ENCODE measurements around the gene CD46.
"Not testable (repeated sequence)": the region's sequence is repeated elsewhere in the genome, so short reads cannot be mapped to it uniquely, and the experiment has no call there.

The CD46 gene

DNA sequence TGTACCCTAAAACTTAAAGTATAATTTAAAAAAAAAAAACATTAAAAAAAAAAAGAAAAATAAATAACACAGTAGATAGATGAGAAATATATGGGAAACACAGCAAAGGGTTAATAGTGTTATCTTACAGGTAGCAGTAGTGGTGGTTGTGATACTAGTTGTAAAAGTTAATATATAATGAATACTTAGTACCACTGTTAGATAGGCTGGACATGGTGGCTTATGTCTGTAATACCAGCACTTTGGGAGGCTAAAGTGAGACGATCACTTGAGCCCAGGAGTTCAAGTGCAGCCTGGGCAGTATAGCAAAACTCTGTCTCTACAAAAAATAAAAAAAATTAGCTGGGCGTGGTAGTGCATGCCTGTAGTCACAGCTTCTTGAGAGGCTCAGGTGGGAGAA, 32.6 kb upstream of the CD46 start:
- DNase-seq (ENCODE audit: extremely low spot score) = no peak
- ChIA-PET CTCF (interaction anchor here (0.8 to 1.3 kb wide), 2 partner anchors 8 to 79 kb away, joined by 3 to 5 read pairs; no protein-coding TSS in a partner anchor), POLR2A (interaction anchor here (0.6 kb wide), 1 partner anchor 45 kb away, joined by 4 read pairs; no protein-coding TSS in a partner anchor)
- no peak for TF ChIP-seq CTCF (IDR thresholded peaks at IDR 0.05; ENCODE audit: control extremely low read depth, extremely low read depth, low read depth, missing control alignments)

DNA sequence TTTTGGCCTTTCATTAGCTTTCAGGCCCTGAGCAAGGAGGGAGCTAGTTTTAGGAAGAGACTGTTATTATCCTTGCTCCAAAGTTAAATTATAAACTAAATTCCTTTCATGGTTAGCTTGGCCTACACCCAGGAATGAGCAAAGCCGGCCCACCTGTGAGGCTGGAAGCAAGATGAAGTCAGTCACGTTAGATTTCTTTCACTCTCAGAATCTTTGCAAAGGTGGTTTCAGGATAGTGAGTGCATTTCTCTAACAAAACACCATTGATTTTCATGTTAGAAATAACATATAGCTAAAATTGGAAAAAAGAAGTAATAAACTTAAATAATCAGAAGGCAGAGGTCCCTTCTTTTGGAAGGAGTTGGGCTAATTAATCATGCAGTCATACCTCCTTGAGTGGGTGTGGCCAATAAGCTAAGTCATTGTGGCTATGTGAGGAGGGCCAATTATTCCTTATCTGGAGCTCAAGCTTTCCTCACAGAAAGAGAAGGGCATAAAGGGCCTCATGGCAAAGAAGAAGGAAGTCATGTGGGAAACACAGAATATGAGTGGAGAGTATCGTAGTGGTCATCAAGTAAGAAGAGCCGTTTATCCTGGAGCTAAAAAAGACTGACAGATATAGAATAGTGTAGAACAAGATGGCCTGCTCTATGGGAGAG, 23.5 kb upstream of the CD46 start:
- DNase-seq (ENCODE audit: extremely low spot score); CTCF ChIA-PET; POLR2A ChIA-PET: not testable (repeated sequence)

DNA sequence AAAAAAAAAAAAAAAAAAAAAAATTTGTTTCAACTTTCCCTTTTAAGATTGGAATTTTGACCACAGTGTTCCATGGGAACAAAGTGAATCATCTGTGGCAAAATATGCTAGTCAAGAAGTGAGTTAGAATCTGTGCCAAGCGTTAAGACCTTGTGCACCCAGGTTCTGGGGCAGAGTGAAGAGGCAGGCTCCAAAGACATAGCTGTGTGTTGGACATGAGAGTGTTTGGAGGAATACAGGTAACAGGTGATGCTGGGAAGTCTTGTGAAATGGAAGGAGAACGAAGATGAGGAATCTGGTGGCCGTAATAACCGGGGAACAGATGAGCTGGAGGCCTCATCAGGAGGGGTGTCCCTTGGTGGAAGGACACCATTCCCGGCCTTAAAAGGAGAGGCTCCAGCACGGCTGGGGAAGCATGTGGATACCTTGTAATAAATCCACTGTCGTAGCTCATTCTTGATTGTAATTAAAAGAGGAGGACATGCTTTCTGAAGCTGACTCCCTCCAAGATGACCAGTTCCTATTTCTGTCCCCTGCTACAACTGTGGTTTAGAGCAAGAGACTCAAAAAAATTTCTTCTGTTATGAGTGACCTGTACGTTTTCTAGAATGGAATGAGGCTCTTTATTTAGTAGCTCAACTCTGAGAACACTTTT, 14.2 kb upstream of the CD46 start:
- DNase-seq (ENCODE audit: extremely low spot score); POLR2A ChIA-PET: not testable (repeated sequence)
- CTCF ChIA-PET = interaction anchor here (1.2 kb wide), 1 partner anchor 8 kb away, joined by 3 read pairs; no protein-coding TSS in a partner anchor

- CTCF ChIA-PET = interaction anchor here (1.2 kb wide), 1 partner anchor 8 kb away, joined by 3 read pairs; no protein-coding TSS in a partner anchor
- DNase-seq (ENCODE audit: extremely low spot score); POLR2A ChIA-PET: not testable (repeated sequence)
These were observed 13.6 kb upstream of the CD46 start for GRCh38 chr1:207738158-207738659.

GRCh38 chr1:207740207-207740606, 11.6 kb upstream of the CD46 start:
- POLR2A ChIA-PET = no interaction called here
- TF ChIP-seq CTCF (IDR thresholded peaks at IDR 0.05; ENCODE audit: control extremely low read depth, extremely low read depth, low read depth, missing control alignments) = no peak
- CTCF ChIA-PET = interaction anchor here (1.4 kb wide), 1 partner anchor 29 kb away, joined by 4 read pairs; no protein-coding TSS in a partner anchor

DNA sequence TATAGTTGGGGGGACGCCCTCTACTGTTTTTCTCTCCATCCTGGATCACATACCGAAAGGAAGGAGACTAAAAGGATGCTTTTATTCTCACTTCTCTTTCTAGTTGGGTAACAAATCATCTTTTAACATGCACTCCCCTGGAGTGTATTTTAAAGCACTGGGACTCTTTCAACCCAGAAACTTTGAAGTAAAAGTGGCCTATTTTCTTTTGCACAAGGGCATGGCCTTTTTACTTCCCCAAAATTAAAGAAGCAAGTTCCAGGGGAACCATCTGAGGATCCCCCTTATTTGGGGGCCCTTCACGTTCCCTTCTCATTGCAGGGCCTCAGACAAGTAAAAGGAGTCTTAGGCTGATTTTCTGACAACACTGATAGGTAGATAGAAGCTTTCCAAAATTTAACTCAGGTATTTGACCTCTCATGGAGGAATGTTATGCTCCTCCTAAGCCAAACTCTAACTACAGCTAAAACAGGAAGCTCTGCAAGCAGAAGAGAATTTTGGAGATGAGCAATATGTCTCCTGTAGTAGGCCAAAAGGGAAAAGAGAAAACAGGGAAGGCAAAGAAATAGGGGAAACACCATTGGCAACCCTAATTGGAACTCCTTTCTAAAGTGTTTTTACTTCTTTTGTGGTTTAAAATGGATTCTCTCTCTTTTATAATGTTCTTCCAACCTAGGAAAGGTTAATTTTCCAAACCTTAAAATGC, 8.9 kb upstream of the CD46 start:
- no peak for TF ChIP-seq CTCF (IDR thresholded peaks at IDR 0.05; ENCODE audit: control extremely low read depth, extremely low read depth, low read depth, missing control alignments)
- ChIA-PET CTCF (no interaction called here), POLR2A (no interaction called here)
- no peak for DNase-seq (ENCODE audit: extremely low spot score)

More at GRCh38 chr1:207740207-207740606, 11.6 kb upstream of the CD46 start:
- no peak for DNase-seq (ENCODE audit: extremely low spot score)

GRCh38 chr1:207744000-207744534, 7.8 kb upstream of the CD46 start:
- POLR2A ChIA-PET = no interaction called here
- CTCF ChIA-PET = interaction anchor here (1.2 kb wide), 1 partner anchor 45 kb away, joined by 4 read pairs; no protein-coding TSS in a partner anchor
- DNase-seq (ENCODE audit: extremely low spot score) = no peak
- TF ChIP-seq CTCF (IDR thresholded peaks at IDR 0.05; ENCODE audit: control extremely low read depth, extremely low read depth, low read depth, missing control alignments) = no peak

All from GM10248 (cell line).